Right lobe of liver (tissue), 6 donors: ENCODE measurements around the gene MYOM3. TPM values are rescaled to one million over a fixed set of nuclear protein-coding genes. Genes with fewer than 3 reads are reported as not detected.

Source experiments
- ATAC-seq, 4 donors: fragments of 200-7000 bp; cut with Tn5 transposase; one replicate each; pipeline ENCODE4 v1.9.1; 2020; ENCODE audit warnings: mild to moderate bottlenecking in 4 of 4, moderate library complexity in 4 of 4
- DNase-seq, 3 donors: peaks; one replicate each; pipeline ENCODE4 v3.0.0-alpha.2; 2020
- H3K27ac ChIP-seq, 3 donors: fragments of 200-600 bp; one replicate each; pipeline ENCODE4 v1.8.0; 2022
- H3K27me3 ChIP-seq, 2 donors: fragments of 200-600 bp; one replicate each; pipeline ENCODE4 v1.8.0; 2022
- H3K36me3 ChIP-seq, 4 donors: fragments of 200-600 bp; sonication (generic) in 1 of 4; one replicate each; pipeline versions ENCODE4 v1.5.1 to v1.8.0; 2017 to 2022; ENCODE audit warnings: control low read depth in 1 of 4
- H3K4me1 ChIP-seq, 4 donors: fragments of 200-600 bp; sonication (generic) in 1 of 4; one replicate each; pipeline versions ENCODE4 v1.5.1 to v1.8.0; 2017 to 2022; ENCODE audit warnings: control low read depth in 1 of 4
- H3K4me3 ChIP-seq, 3 donors: fragments of 200-600 bp; one replicate each; pipeline ENCODE4 v1.8.0; 2022
- H3K9me3 ChIP-seq, 4 donors: fragments of 200-600 bp; sonication (generic) in 1 of 4; one replicate each; pipeline versions ENCODE4 v1.5.1 to v1.8.0; 2017 to 2022; ENCODE audit warnings: control low read depth in 1 of 4
- POLR2A ChIP-seq: fragments of 450-650 bp; IDR thresholded peaks from one replicate; pipeline ENCODE4 v1.6.1; 2017; ENCODE audit warnings: antibody characterized with exemption, mild to moderate bottlenecking
- WGBS: methylation state at CpG from one replicate; pipeline ENCODE4 v1.1.6; 2018; ENCODE audit warnings: low coverage, low lambda C conversion rate; ENCODE audit not compliant: insufficient coverage; ENCODE audit errors: missing lambda C conversion rate; 5-methylcytosine and 5-hydroxymethylcytosine counted together
- intact Hi-C, 2 donors: fragments of 100-400 bp; cut with DNase I; formaldehyde crosslinking; loops; one replicate each; pipeline versions ENCODE4 v1.11.2 to v1.14.1; 2022
- total RNA-seq, 6 experiments: library from RNA; depleted of rRNA in 2 of 6; stranded (reverse); fragments of >200 nt in 2 of 6; fragmentation: NEBNext Ultra II Directional in 3 of 6; extraction: Animal tissue kit (Norgen Biotek cat#: 25700) in 3 of 6; gene quantifications; one replicate each; pipeline versions ENCODE4 v1.1.0 to v1.2.4, GENCODE V29; 2016 to 2023
- TF ChIP-seq, protein P1 (sequence below), 4 donors: fragments of 200-600 bp in 3 of 4; fragments of 450-650 bp in 1 of 4; IDR thresholded peaks; one replicate each; pipeline versions ENCODE4 v1.5.1 to v1.8.0; 2016 to 2022; ENCODE audit warnings: antibody characterized with exemption in 4 of 4, mild to moderate bottlenecking in 2 of 4
- donor health status: DM: no; HTN: yes; CAD: no.
- donor health status: DM: no; HTN: no; CAD: no.
- donor health status: DM: no; HTN: no; CAD: no.
- donor health status: DM: no; HTN: yes; CAD: no.
- donor health status: DM: no; HTN: yes; CAD: no.

MYOM3 gene
- total RNA-seq, 6 experiments from 2014 or later, result 0.04 to 0.37 (median 0.13) TPM

DNA sequence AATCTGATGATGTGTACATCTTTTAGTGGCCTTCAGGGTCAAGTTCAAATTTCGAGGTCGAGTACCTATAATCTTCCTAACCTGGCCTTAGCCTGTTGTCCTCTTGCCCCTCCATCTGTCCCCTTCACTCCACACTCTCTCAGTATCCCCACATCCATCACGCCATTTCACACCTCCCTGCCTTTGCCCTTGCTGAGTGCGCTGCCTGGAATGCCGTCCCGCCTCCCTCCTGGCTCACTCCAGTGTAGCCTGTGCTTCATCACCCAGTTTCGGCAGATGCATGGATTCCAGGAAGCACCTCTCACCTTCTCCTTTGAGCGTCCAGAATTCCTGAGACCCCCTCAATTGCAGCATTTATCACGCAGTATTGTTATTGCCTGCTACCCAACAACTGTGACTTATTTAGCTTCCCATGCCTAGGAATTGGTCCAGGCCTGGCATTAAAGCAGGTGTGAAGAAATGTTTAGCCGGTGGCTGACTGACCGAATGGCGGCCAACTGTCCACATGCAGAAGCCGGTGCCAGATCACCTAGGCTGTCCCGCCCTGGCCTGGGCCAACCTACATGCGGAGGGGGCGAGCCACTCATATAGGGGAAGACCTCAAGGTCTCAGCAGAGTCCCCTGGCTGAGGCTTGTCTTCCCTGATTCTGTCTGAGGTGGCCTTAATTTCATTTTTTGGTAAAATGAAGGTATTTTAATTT, 34.5 kb downstream of the MYOM3 start:
- intact Hi-C loops, result loop anchor here in 1 of 2 donors (10.0 kb wide), 1 partner anchor 317 kb away; no protein-coding TSS in a partner anchor
- DNase-seq (no peak), ATAC-seq (no peak)
- Histone ChIP-seq H3K27ac (no peak overlapping the region), H3K4me1 (peaks cover 0 to 9% (median 2%) of the 10 kb centered on the region in 4 donors), H3K27me3 (no peaks in the 10 kb centered on the region), H3K36me3 (no peaks in the 10 kb centered on the region), H3K4me3 (no peak overlapping the region), H3K9me3 (no peaks in the 10 kb centered on the region)
- 76% methylated on average over 14 of the region's 16 CpGs for WGBS
- no peak for TF ChIP-seq POLR2A
- TF ChIP-seq, protein P1, sequence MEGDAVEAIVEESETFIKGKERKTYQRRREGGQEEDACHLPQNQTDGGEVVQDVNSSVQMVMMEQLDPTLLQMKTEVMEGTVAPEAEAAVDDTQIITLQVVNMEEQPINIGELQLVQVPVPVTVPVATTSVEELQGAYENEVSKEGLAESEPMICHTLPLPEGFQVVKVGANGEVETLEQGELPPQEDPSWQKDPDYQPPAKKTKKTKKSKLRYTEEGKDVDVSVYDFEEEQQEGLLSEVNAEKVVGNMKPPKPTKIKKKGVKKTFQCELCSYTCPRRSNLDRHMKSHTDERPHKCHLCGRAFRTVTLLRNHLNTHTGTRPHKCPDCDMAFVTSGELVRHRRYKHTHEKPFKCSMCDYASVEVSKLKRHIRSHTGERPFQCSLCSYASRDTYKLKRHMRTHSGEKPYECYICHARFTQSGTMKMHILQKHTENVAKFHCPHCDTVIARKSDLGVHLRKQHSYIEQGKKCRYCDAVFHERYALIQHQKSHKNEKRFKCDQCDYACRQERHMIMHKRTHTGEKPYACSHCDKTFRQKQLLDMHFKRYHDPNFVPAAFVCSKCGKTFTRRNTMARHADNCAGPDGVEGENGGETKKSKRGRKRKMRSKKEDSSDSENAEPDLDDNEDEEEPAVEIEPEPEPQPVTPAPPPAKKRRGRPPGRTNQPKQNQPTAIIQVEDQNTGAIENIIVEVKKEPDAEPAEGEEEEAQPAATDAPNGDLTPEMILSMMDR (IDR thresholded peaks at IDR 0.05), result no peak

DNA sequence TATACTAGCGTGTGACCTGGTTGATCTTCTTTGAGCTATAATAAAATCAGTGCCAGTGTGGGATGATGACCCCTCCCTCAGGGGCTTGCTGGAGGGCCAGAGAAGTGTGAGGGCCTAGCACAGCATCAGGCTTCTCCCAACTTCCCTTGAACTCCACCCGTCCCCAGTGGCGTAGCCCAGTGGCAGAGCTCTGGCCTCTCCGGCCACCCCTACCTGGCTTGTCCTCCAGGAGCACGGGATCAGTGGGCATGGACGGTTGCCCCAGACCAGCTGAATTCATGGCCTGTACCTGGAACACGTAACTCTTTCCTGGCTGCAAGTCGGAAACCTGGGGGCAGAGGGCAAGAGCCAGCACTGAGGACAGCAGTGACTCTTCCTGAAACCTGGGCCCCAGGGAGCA, 36.0 kb downstream of the MYOM3 start:
- TF ChIP-seq, protein P1 (IDR thresholded peaks at IDR 0.05), result no peak
- TF ChIP-seq POLR2A, result no peak

DNA sequence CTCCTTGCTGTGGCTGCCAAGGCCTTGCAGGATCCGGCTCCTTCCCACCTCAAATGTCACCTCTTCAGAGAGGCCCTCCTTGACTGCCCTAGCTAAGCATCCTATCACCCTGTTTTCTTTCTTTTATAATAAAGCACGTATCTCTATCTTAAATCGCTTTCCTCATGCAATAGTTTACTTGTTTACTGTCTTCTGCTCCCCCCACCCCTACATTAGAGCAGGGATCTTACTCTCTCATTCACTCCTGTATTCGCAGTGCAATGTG, 36.4 kb downstream of the MYOM3 start:
- Histone ChIP-seq H3K27ac (no peak overlapping the region), H3K4me3 (no peak overlapping the region), H3K36me3 (no peaks in the 10 kb centered on the region), H3K27me3 (no peaks in the 10 kb centered on the region), H3K9me3 (no peaks in the 10 kb centered on the region), H3K4me1 (peaks cover 0 to under 1% (median 0%) of the 10 kb centered on the region in 4 donors)
- WGBS, result 89% methylated on average over 4 of the region's 4 CpGs
- ATAC-seq, result no peak
- intact Hi-C loops, result loop anchor here in 1 of 2 donors (10.0 kb wide), 1 partner anchor 319 kb away; no protein-coding TSS in a partner anchor
- DNase-seq, result no peak
- TF ChIP-seq, protein P1 (IDR thresholded peaks at IDR 0.05), result no peak
- TF ChIP-seq POLR2A, result no peak

More for the DNA sequence above, 36.0 kb downstream of the MYOM3 start:
- Histone ChIP-seq H3K36me3 (no peaks in the 10 kb centered on the region), H3K4me1 (peaks cover 0 to 5% (median under 1%) of the 10 kb centered on the region in 4 donors), H3K27ac (no peak overlapping the region), H3K27me3 (no peaks in the 10 kb centered on the region), H3K4me3 (no peak overlapping the region), H3K9me3 (no peaks in the 10 kb centered on the region)
- DNase-seq (no peak), ATAC-seq (no peak)
- intact Hi-C loops, result loop anchor here in 1 of 2 donors (10.0 kb wide), 1 partner anchor 319 kb away; no protein-coding TSS in a partner anchor
- no CpG with 5 or more reads among the region's 8 CpGs for WGBS

DNA sequence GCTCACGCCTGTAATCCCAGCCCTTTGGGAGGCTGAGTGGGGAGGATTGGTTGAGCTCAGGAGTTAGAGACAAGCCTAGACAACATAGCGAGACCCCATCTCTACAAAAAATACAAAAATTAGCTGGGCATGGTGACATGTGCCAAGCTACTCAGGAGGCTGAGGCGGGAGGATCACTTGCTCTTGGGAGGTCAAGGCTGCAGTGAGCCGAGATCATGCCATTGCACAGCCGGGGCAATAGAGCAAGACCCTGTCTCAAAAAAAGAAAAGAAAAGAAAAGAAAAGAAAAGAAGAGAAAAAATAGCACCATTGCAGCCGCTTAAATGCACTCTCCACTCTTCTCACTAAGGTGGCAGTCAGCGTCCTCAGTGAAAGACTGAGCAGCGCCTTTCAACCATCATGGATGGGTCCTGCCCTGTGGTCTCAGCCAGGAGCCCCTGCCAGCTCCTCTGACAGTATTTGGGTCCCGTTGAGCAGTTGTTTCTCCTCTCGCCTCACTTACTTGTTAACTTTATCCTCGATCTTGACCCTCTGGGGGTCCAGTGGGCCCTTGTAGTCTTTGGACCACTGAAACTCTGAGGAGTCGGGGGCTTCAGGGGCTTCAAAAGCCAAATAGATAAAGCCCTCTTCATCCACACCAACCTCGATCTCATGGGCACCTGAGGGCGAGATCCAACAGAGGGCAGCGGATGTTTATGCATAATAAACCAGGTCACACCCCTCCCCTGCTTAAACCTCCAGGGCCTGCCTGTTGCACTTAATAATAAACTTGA, 36.9 kb downstream of the MYOM3 start:
- H3K4me3 ChIP-seq, result no peak overlapping the region
- 72% methylated on average over 8 of the region's 15 CpGs for WGBS
- H3K27me3 ChIP-seq, result no peaks in the 10 kb centered on the region
- no peak for ATAC-seq
- H3K36me3 ChIP-seq, result no peaks in the 10 kb centered on the region
- H3K9me3 ChIP-seq, result no peaks in the 10 kb centered on the region
- TF ChIP-seq POLR2A, result no peak
- TF ChIP-seq, protein P1 (IDR thresholded peaks at IDR 0.05), result no peak
- H3K4me1 ChIP-seq, result no peaks in the 10 kb centered on the region
- no peak for DNase-seq
- no peak overlapping the region for H3K27ac ChIP-seq
- intact Hi-C loops, result loop anchor here in 1 of 2 donors (10.0 kb wide), 1 partner anchor 320 kb away; no protein-coding TSS in a partner anchor
